GM12892 (cell line): Measurements from ENCODE around the gene TMEM131.

Experiments
- DNase-seq: peaks from one replicate; pipeline ENCODE4 v3.0.0; 2011; ENCODE audit not compliant: insufficient read length
- FAIRE-seq: peaks from 2 replicates; lab custom pipeline; 2011; peaks lifted over from hg19 to GRCh38; lab: Jason Lieb, UNC
- POLR2A ChIP-seq: IDR thresholded peaks from 2 replicates; pipeline ENCODE4 v1.6.1; 2011; ENCODE audit warnings: low read depth, low read length, control low read depth
- POLR2AphosphoS5 ChIP-seq: IDR thresholded peaks from 2 replicates; pipeline ENCODE4 v1.6.1; 2011; ENCODE audit warnings: low read depth, low read length, control low read depth
- TAF1 ChIP-seq: IDR thresholded peaks from 2 replicates; pipeline ENCODE4 v1.6.1; 2011; ENCODE audit warnings: low read depth, mild to moderate bottlenecking, control low read depth, low read length, borderline replicate concordance

Gene TMEM131

GRCh38 chr2:97741251-97741650 is 254.5 kb downstream of the TMEM131 start:
- no peak for DNase-seq
- TF ChIP-seq POLR2A (no peak), POLR2AphosphoS5 (no peak), TAF1 (no peak)
- FAIRE-seq: no peak

- no peak for FAIRE-seq
- peak; percentile 74 for DNase-seq
- no peak for TF ChIP-seq TAF1
Measured at GRCh38 chr2:97740590-97741182, 255.1 kb downstream of the TMEM131 start.

- TF ChIP-seq POLR2AphosphoS5 (no peak), POLR2A (no peak), TAF1 (no peak)
- DNase-seq (no peak), FAIRE-seq (no peak)
Measured at GRCh38 chr2:97739893-97740245, 255.9 kb downstream of the TMEM131 start.

GRCh38 chr2:97739020-97739892 is 256.5 kb downstream of the TMEM131 start:
- TF ChIP-seq POLR2AphosphoS5 (no peak), TAF1 (no peak), POLR2A (no peak)
- FAIRE-seq (no peak), DNase-seq (no peak)

- FAIRE-seq: no peak
- no peak for TF ChIP-seq POLR2AphosphoS5
- TF ChIP-seq POLR2A: no peak
- no peak for TF ChIP-seq TAF1
- DNase-seq: no peak
Measured at GRCh38 chr2:97738179-97739019, 257.3 kb downstream of the TMEM131 start.

- TF ChIP-seq TAF1 (no peak), POLR2A (no peak), POLR2AphosphoS5 (no peak)
- DNase-seq (no peak), FAIRE-seq (no peak)
Measured at GRCh38 chr2:97737421-97738178, 258.1 kb downstream of the TMEM131 start.

- no peak for FAIRE-seq
Measured at GRCh38 chr2:97736608-97737330, 259.0 kb downstream of the TMEM131 start.

GRCh38 chr2:97736185-97736584 is 259.6 kb downstream of the TMEM131 start:
- TF ChIP-seq POLR2AphosphoS5: no peak
- TF ChIP-seq TAF1: no peak
- TF ChIP-seq POLR2A: no peak
- FAIRE-seq (no peak), DNase-seq (no peak)

More at GRCh38 chr2:97736608-97737330, 259.0 kb downstream of the TMEM131 start:
- DNase-seq: no peak
- TF ChIP-seq TAF1 (no peak), POLR2AphosphoS5 (no peak), POLR2A (no peak)

GRCh38 chr2:97735161-97735561 is 260.6 kb downstream of the TMEM131 start:
- FAIRE-seq (no peak), DNase-seq (no peak)
- TF ChIP-seq POLR2A: no peak
- TF ChIP-seq POLR2AphosphoS5: no peak
- no peak for TF ChIP-seq TAF1

- FAIRE-seq (no peak), DNase-seq (no peak)
- no peak for TF ChIP-seq TAF1
Measured at GRCh38 chr2:97734061-97735051, 261.4 kb downstream of the TMEM131 start.
